K562 (cell line): ENCODE results near the gene VSTM5. TPM values are rescaled to one million over a fixed set of nuclear protein-coding genes. Genes with fewer than 3 reads are reported as not detected.
"Not testable (repeated sequence)": the region's sequence is repeated elsewhere in the genome, so short reads cannot be mapped to it uniquely, and the experiment has no call there.

Experiments
- ATAC-seq: fragments of 200-7000 bp; cut with Tn5 transposase; 3 replicates; pipeline ENCODE4 v1.9.1; 2020; ENCODE audit warnings: moderate library complexity
- BruUV-seq: library from RNA; stranded (reverse); fragments of 400-500 nt; replicated peaks from 2 replicates; lab custom pipeline; 2021; lab: Mats Ljungman, UMichigan
- CTCF ChIA-PET: fragments of 300-600 bp; formaldehyde crosslinking; extraction: SDS; loops from one replicate; lab custom pipeline; 2021; ENCODE audit warnings: low intra/inter-chr PET ratio; lab: Yijun Ruan, JAX
- POLR2A ChIA-PET: fragments of 300-600, 350-650 bp; sonication (Branson Sonifier 250); formaldehyde crosslinking; extraction: SDS; loops from one replicate; lab custom pipeline; 2021; ENCODE audit warnings: antibody characterized with exemption, inconsistent platforms; lab: Yijun Ruan, JAX
- DNase-seq, 4 experiments: peaks; one replicate each; pipeline versions ENCODE4 v3.0.0 to v3.0.0-alpha.2; 2011 to 2018; ENCODE audit warnings: low spot score in 3 of 4, mixed read lengths in 3 of 4; ENCODE audit errors: extremely low read depth in 1 of 4
- FAIRE-seq: peaks from 2 replicates; lab custom pipeline; 2011; peaks lifted over from hg19 to GRCh38; lab: Jason Lieb, UNC
- H2AFZ ChIP-seq: 2 replicates; pipeline ENCODE4 v1.6.0; 2011; ENCODE audit warnings: low read depth, low read length, control low read depth, inconsistent platforms
- H3K27ac ChIP-seq: fragments of 200-600 bp; 3 replicates; pipeline ENCODE4 v1.8.0; 2011; ENCODE audit warnings: low read depth, mild to moderate bottlenecking, control low read depth, inconsistent platforms, low read length, moderate library complexity, mixed read lengths; ENCODE audit errors: extremely low read depth
- H3K27me3 ChIP-seq, 2 experiments: fragments of 300-600 bp in 1 of 2; 2 replicates in 1 of 2; 3 replicates in 1 of 2; pipeline versions ENCODE4 v1.6.0 to v1.8.0; 2011; ENCODE audit warnings: inconsistent platforms in 2 of 2, low read length in 2 of 2, mild to moderate bottlenecking in 1 of 2, mixed read lengths in 1 of 2, moderate library complexity in 1 of 2; ENCODE audit not compliant: control insufficient read depth in 2 of 2, insufficient read depth in 2 of 2
- H3K36me3 ChIP-seq: fragments of 300-600 bp; 3 replicates; pipeline ENCODE4 v1.8.0; 2011; ENCODE audit warnings: mild to moderate bottlenecking, low read length, inconsistent platforms; ENCODE audit not compliant: control insufficient read depth, insufficient read depth
- H3K4me1 ChIP-seq, 2 experiments: fragments of 200-600 bp in 1 of 2; replicated peaks in 1 of 2; 2 replicates in 1 of 2; 3 replicates in 1 of 2; pipeline versions ENCODE4 v1.5.1 to v1.8.0; 2011; ENCODE audit warnings: inconsistent platforms in 2 of 2, low read length in 2 of 2, mild to moderate bottlenecking in 1 of 2, mixed read lengths in 1 of 2, moderate library complexity in 1 of 2; ENCODE audit not compliant: control insufficient read depth in 2 of 2, insufficient read depth in 2 of 2
- H3K4me2 ChIP-seq: 2 replicates; pipeline ENCODE4 v1.6.1; 2011; ENCODE audit warnings: low read length, control low read depth, inconsistent platforms, mixed read lengths; ENCODE audit not compliant: insufficient read depth
- H3K4me3 ChIP-seq: fragments of 200-600 bp; sonication (generic), shearing (Covaris generic); 2 replicates; pipeline ENCODE4 v1.5.1; 2016; ENCODE audit warnings: control low read depth, inconsistent platforms
- H3K79me2 ChIP-seq: fragments of 200-600 bp; 3 replicates; pipeline ENCODE4 v1.8.0; 2011; ENCODE audit warnings: low read length, inconsistent platforms; ENCODE audit not compliant: control insufficient read depth, insufficient read depth
- H3K9ac ChIP-seq, 2 experiments: 2 replicates each; pipeline versions ENCODE4 v1.6.0 to v1.6.1; 2011; ENCODE audit warnings: low read depth in 2 of 2, low read length in 2 of 2, control low read depth in 1 of 2, inconsistent platforms in 1 of 2, mild to moderate bottlenecking in 1 of 2, mixed read lengths in 1 of 2; ENCODE audit not compliant: insufficient read depth in 1 of 2
- H3K9me1 ChIP-seq: one replicate; pipeline ENCODE4 v1.6.0; 2011; ENCODE audit warnings: inconsistent platforms, mild to moderate bottlenecking, low read length, moderate library complexity; ENCODE audit not compliant: control insufficient read depth, insufficient read depth
- H3K9me3 ChIP-seq: replicated peaks from 2 replicates; pipeline ENCODE4 v1.5.1; 2011; ENCODE audit warnings: low read depth, low read length, inconsistent platforms; ENCODE audit not compliant: control insufficient read depth, insufficient read depth
- H4K20me1 ChIP-seq: replicated peaks from 2 replicates; pipeline ENCODE4 v1.6.1; 2011; ENCODE audit warnings: low read length, inconsistent platforms, mixed read lengths; ENCODE audit not compliant: control insufficient read depth, insufficient read depth
- NCOR1 ChIP-seq: fragments of 450-650 bp; IDR thresholded peaks from 2 replicates; pipeline ENCODE4 v1.6.1; 2016; ENCODE audit warnings: mild to moderate bottlenecking, moderate library complexity
- in situ Hi-C: fragments of 300-500 bp; cut with MboI; formaldehyde crosslinking; loops from 4 replicates; pipeline ENCODE4 v1.15.0; 2018; ENCODE audit warnings: inconsistent platforms, mixed read lengths
- intact Hi-C: fragments of 100-400 bp; cut with micrococcal nuclease; formaldehyde crosslinking; loops from 2 replicates; pipeline ENCODE4 v1.14.2; 2022
- polyA plus RNA-seq, 8 experiments: library from polyadenylated mRNA; depleted of rRNA in 4 of 8; stranded (reverse) in 5 of 8; unstranded in 3 of 8; fragments of >200 nt; fragmentation: Nextera tagmentation in 2 of 8; fragmentation: Illumina TruSeq in 1 of 8; extraction: Ambion mirVana in 2 of 8; extraction: Trizol in 1 of 8; gene quantifications; 2 replicates each; pipeline versions ENCODE4 v1.2.1 to v1.2.3, GENCODE V29; 2011 to 2014; ENCODE audit warnings: inconsistent platforms in 1 of 8, missing spikeins in 1 of 8
- total RNA-seq, 7 experiments: library from RNA; depleted of rRNA in 6 of 7; stranded (reverse); fragments of >200 nt in 6 of 7; fragmentation: Illumina TruSeq in 2 of 7; extraction: Trizol in 2 of 7; gene quantifications; 2 replicates each; pipeline versions ENCODE4 v1.2.1 to v1.2.3, GENCODE V29; 2011 to 2021; ENCODE audit warnings: low replicate concordance in 1 of 7
- TF ChIP-seq, protein P1 (sequence below): fragments of 250-450 bp; sonication (Bioruptor Pico); IDR thresholded peaks from 2 replicates; pipeline ENCODE4 v1.4.0; 2020; ENCODE audit warnings: mild to moderate bottlenecking, moderate library complexity

The VSTM5 gene
- total and polyA plus RNA-seq, 9 of the 15 experiments (the other 6 are each of a cell fraction or from before 2014, with no cell fraction given), result 0.01 TPM; not detected in 8

DNA sequence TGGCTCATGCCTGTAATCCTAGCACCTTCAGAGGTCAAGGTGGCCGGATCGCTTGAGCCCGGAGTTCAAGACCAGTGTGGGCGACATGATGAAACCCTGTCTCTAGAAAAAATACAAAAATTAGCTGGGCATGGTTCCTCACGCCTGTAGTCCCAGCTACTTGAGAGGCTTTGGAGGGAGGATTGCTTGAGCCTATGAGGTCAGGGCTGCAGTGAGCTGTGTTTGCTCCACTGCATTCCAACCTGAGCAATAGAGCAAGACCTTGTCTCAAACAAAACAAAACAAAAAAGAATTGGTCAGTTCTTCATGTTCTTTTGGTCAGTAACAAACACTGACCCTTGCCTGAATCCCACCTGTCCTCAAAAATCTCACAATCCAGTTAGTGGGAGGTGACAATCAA, 36.7 kb upstream of the VSTM5 start (continued):
- TF ChIP-seq, protein P1, sequence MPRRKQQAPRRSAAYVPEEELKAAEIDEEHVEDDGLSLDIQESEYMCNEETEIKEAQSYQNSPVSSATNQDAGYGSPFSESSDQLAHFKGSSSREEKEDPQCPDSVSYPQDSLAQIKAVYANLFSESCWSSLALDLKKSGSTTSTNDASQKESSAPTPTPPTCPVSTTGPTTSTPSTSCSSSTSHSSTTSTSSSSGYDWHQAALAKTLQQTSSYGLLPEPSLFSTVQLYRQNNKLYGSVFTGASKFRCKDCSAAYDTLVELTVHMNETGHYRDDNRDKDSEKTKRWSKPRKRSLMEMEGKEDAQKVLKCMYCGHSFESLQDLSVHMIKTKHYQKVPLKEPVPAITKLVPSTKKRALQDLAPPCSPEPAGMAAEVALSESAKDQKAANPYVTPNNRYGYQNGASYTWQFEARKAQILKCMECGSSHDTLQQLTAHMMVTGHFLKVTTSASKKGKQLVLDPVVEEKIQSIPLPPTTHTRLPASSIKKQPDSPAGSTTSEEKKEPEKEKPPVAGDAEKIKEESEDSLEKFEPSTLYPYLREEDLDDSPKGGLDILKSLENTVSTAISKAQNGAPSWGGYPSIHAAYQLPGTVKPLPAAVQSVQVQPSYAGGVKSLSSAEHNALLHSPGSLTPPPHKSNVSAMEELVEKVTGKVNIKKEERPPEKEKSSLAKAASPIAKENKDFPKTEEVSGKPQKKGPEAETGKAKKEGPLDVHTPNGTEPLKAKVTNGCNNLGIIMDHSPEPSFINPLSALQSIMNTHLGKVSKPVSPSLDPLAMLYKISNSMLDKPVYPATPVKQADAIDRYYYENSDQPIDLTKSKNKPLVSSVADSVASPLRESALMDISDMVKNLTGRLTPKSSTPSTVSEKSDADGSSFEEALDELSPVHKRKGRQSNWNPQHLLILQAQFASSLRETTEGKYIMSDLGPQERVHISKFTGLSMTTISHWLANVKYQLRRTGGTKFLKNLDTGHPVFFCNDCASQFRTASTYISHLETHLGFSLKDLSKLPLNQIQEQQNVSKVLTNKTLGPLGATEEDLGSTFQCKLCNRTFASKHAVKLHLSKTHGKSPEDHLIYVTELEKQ (CRISPR knock-in tag), result no peak
- TF ChIP-seq NCOR1, result no peak

DNA sequence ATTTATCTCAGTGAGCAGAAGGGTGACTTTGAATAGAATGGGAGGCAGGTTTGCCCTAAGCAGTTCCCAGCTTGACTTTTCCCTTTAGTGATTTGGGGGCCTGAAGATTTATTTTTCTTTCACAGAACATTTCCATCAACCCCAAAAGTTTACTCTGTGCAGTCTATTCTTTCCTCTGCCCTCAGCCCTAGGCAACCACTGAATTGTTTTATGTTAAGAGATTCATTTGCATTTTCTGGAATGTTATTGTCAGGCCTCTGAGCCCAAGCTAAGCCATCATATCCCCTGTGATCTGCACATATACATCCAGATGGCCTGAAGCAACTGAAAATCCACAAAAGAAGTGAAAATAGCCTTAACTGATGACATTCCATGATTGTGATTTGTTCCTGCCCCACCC, 28.7 kb upstream of the VSTM5 start:
- CTCF ChIA-PET, H3K79me2 ChIP-seq, H3K4me2 ChIP-seq, intact Hi-C loops, H3K9me3 ChIP-seq, H3K4me3 ChIP-seq, H3K27ac ChIP-seq, H3K9ac ChIP-seq, H3K9me1 ChIP-seq, H3K4me1 ChIP-seq, FAIRE-seq, BruUV-seq, DNase-seq, H4K20me1 ChIP-seq, H3K36me3 ChIP-seq, ATAC-seq, H3K27me3 ChIP-seq, H2AFZ ChIP-seq, POLR2A ChIA-PET, in situ Hi-C loops: not testable (repeated sequence)
